Activated naive CD4-positive, alpha-beta T cell treated with anti-CD3 and anti-CD28 coated beads, Interleukin-2, amount 10 ng/mL, durations not matched to agents 7 days and 5 days (primary cell): Measurements from ENCODE around the gene PUS3.
"Not testable (repeated sequence)": the region's sequence is repeated elsewhere in the genome, so short reads cannot be mapped to it uniquely, and the experiment has no call there.

Experiments
- CTCF ChIA-PET: fragments of 350-600 bp; sonication (Branson Sonifier 250); formaldehyde crosslinking; loops from one replicate; lab custom pipeline; 2021; ENCODE audit warnings: antibody characterized with exemption; lab: Charles Lee
- DNase-seq: peaks from one replicate; pipeline ENCODE4 v3.0.0-alpha.2; 2020
- H3K27ac Mint-ChIP-seq: one replicate; pipeline ENCODE4 v1.8.0; 2021; ENCODE audit warnings: mild to moderate bottlenecking, moderate library complexity, mixed read lengths
- H3K27me3 Mint-ChIP-seq: one replicate; pipeline ENCODE4 v1.8.0; 2021; ENCODE audit warnings: mild to moderate bottlenecking, mixed read lengths
- H3K36me3 Mint-ChIP-seq: one replicate; pipeline ENCODE4 v1.8.0; 2021; ENCODE audit warnings: mixed read lengths
- H3K4me1 Mint-ChIP-seq: one replicate; pipeline ENCODE4 v1.8.0; 2021; ENCODE audit warnings: mixed read lengths
- H3K4me3 Mint-ChIP-seq: one replicate; pipeline ENCODE4 v1.8.0; 2021; ENCODE audit warnings: mild to moderate bottlenecking, moderate library complexity, mixed read lengths
- H3K9me3 Mint-ChIP-seq: one replicate; pipeline ENCODE4 v1.8.0; 2021; ENCODE audit warnings: mixed read lengths

PUS3 gene

GRCh38 chr11:125887373-125888324 lies 15.4 kb downstream of the PUS3 start, which contains the start of gene HYLS1:
Gene HYLS1 (plus strand): TSS chr11:125887668. CDS start chr11:125899369, 11,701 bp downstream.
- no peaks in the 10 kb centered on the region for H3K9me3 Mint-ChIP-seq
- H3K4me3 Mint-ChIP-seq: peak within 1 kb of the TSS; percentile 91
- peak; percentile 96 for DNase-seq
- CTCF ChIA-PET: interaction anchor here (0.7 to 1.6 kb wide), 5 partner anchors 9 to 374 kb away, joined by 3 to 8 read pairs (median 3); no protein-coding TSS in a partner anchor
- H3K27ac Mint-ChIP-seq: peak within 1 kb of the TSS; percentile 98
- peaks cover 22% of the 10 kb centered on the region for H3K36me3 Mint-ChIP-seq
- H3K4me1 Mint-ChIP-seq: peaks cover 47% of the 10 kb centered on the region
- H3K27me3 Mint-ChIP-seq: peaks cover 12% of the 10 kb centered on the region

- peak; percentile 73 for DNase-seq
- H3K4me3 Mint-ChIP-seq: peak overlapping the region; percentile 91
These were observed 16.0 kb downstream of the PUS3 start for GRCh38 chr11:125886997-125887372.

DNA sequence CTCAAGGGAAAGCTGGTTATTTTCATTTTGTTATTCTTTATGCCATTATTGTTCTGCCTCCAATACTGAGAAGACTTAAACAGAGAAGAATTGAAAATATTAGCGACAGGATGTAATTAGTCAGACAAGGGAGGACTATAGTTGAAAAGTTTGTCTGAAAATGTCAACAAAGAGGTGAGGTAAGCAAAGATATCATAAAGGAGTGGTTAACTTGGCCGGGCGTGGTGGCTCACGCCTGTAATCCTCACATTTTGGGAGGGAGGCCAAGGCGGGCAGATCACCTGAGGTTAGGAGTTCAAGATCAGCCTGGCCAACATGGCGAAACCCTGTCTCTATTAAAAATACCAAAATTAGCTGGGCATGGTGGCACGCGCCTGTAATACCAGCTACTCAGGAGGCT lies 19.6 kb downstream of the PUS3 start:
- CTCF ChIA-PET: no interaction called here
- no peak for DNase-seq
- Mint-ChIP-seq H3K27ac (no peak overlapping the region), H3K4me3 (no peak overlapping the region), H3K9me3 (no peaks in the 10 kb centered on the region), H3K36me3 (peaks cover 2% of the 10 kb centered on the region), H3K4me1 (peaks cover 26% of the 10 kb centered on the region), H3K27me3 (peaks cover 18% of the 10 kb centered on the region)

More at GRCh38 chr11:125886997-125887372, 16.0 kb downstream of the PUS3 start:
- CTCF ChIA-PET: interaction anchor here (0.9 to 1.6 kb wide), 3 partner anchors 10 to 374 kb away, joined by 3 to 8 read pairs (median 4); no protein-coding TSS in a partner anchor
- Mint-ChIP-seq H3K4me1 (peaks cover 44% of the 10 kb centered on the region), H3K27me3 (peaks cover 14% of the 10 kb centered on the region), H3K9me3 (no peaks in the 10 kb centered on the region), H3K27ac (peak overlapping the region; percentile 98), H3K36me3 (peaks cover 17% of the 10 kb centered on the region)

DNA sequence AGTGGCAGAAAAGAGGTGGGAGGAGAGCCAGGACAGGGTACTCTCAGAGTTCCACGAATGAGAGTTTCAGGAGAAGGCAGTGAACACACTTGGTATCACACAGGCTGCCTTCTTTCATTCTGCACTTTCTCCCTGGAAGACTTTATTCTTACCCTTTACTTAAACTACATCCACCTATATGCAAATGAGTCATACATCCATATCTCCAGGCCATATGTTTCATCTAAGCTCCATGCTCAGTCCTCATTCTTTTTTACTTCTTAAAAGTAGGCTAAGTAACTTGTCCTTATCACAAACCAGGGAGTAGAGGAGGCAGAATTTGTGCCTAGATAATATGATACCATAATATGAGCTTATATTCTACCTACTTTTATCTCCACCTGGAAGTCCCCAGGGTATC lies 21.7 kb downstream of the PUS3 start:
- no peak overlapping the region for H3K4me3 Mint-ChIP-seq
- peaks cover 7% of the 10 kb centered on the region for H3K27me3 Mint-ChIP-seq
- no peak overlapping the region for H3K27ac Mint-ChIP-seq
- H3K36me3 Mint-ChIP-seq: no peaks in the 10 kb centered on the region
- peaks cover 10% of the 10 kb centered on the region for H3K4me1 Mint-ChIP-seq
- CTCF ChIA-PET: no interaction called here
- no peaks in the 10 kb centered on the region for H3K9me3 Mint-ChIP-seq
- no peak for DNase-seq

DNA sequence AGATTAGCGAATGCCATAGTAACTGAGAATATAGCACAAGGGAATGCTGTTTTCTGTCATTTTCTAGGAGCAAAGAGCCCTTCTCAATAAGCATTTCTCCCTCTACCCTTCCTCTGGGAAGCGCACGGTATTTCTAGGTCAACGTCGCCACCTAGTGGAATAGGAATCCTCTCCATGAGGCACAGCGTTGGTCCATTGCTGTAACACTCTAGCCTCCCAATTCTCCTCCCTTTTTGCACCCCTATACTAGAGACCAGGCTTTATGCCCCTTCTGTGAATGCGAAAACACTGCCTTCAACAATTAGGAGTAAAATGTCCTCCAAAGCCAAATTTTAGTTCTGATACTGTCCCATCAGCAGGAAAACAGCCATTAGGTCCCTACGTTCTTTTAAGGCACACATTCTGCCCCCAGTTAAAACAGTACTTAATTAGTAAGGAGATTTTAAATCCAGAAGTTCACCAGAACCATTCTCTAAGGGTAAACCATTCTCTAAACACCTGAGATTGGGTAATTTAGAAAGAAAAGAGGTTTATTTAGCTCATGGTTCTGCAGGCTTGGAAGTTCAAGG lies 28.4 kb downstream of the PUS3 start:
- no peak overlapping the region for H3K4me3 Mint-ChIP-seq
- H3K36me3 Mint-ChIP-seq: no peaks in the 10 kb centered on the region

DNA sequence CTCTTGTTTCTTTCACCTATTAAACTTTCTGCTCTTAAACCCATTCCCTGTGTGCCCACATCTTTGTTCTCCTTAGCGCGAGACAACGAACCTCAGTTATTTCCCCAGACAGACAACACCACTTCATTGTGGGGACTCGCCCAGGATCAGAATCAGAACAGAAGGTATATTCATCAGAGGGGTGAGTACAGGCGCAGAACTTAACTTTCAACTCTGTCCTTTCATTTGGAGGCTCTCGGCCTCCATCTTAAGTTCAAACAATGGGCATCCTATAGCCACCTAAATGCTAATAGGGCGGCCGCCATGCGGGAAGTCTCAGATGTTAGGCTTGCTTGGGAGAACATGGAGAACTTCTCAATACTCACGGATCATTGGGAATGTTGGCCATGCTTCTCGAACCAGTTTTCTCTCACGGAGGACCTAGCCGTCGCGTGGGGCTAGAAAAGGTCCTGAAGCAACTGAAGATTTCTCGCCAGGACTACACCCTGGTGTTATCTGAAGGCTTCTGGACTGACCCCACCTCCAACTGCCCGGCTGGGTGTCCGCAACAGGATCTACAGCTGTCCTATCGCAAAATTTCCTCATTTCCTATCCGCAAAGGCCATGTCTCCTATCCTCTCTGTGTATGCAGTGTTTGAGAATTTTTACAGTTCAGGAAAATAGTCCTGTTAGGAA lies 29.0 kb downstream of the PUS3 start:
- CTCF ChIA-PET: interaction anchor here (0.7 kb wide), 1 partner anchor 151 kb away, joined by 3 read pairs; no protein-coding TSS in a partner anchor
- Mint-ChIP-seq H3K27ac (no peak overlapping the region), H3K4me1 (no peaks in the 10 kb centered on the region), H3K36me3 (no peaks in the 10 kb centered on the region), H3K4me3 (no peak overlapping the region), H3K27me3 (peaks cover 4% of the 10 kb centered on the region), H3K9me3 (no peaks in the 10 kb centered on the region)
- no peak for DNase-seq

More for the DNA sequence above, 28.4 kb downstream of the PUS3 start:
- CTCF ChIA-PET: interaction anchor here (1.0 kb wide), 1 partner anchor 13 kb away, joined by 4 read pairs; the partner anchor contains the start of gene HYLS1
- Mint-ChIP-seq H3K4me1 (no peaks in the 10 kb centered on the region), H3K27ac (no peak overlapping the region), H3K27me3 (peaks cover 6% of the 10 kb centered on the region), H3K9me3 (no peaks in the 10 kb centered on the region)
- DNase-seq: peak; percentile 67

DNA sequence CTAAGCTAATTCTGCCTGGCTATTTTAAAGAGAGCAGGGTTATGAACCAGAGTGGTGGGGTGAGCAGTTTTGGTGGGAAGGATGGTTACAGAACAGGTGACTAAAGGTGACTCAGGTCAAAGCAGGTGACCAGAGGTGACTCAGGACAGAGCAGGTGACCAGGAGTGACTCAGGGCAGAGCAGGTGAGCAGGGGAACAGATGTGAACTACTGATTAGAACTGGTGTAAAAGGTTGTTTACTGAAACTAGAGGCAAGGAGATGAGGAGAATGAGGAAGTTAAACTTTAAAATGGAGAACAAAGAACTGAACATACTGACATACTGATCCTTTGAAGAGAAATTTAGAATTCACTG lies 30.9 kb downstream of the PUS3 start:
- H3K4me1 Mint-ChIP-seq: no peaks in the 10 kb centered on the region
- no peak for DNase-seq
- no peaks in the 10 kb centered on the region for H3K36me3 Mint-ChIP-seq
- CTCF ChIA-PET: no interaction called here
- H3K4me3 Mint-ChIP-seq: no peak overlapping the region
- H3K9me3 Mint-ChIP-seq: no peaks in the 10 kb centered on the region
- H3K27me3 Mint-ChIP-seq: peaks cover 4% of the 10 kb centered on the region
- H3K27ac Mint-ChIP-seq: no peak overlapping the region

GRCh38 chr11:125871391-125872137 lies 31.4 kb downstream of the PUS3 start:
- DNase-seq: peak; percentile 54
- no peaks in the 10 kb centered on the region for H3K36me3 Mint-ChIP-seq
- CTCF ChIA-PET: interaction anchor here (1.0 kb wide), 1 partner anchor 251 kb away, joined by 4 read pairs; no protein-coding TSS in a partner anchor
- no peaks in the 10 kb centered on the region for H3K4me1 Mint-ChIP-seq
- H3K27ac Mint-ChIP-seq: no peak overlapping the region
- H3K27me3 Mint-ChIP-seq: peaks cover 4% of the 10 kb centered on the region
- no peak overlapping the region for H3K4me3 Mint-ChIP-seq
- H3K9me3 Mint-ChIP-seq: no peaks in the 10 kb centered on the region

- Mint-ChIP-seq H3K4me1 (no peaks in the 10 kb centered on the region), H3K36me3 (no peaks in the 10 kb centered on the region), H3K27ac (peak overlapping the region; percentile 30), H3K27me3 (peaks cover 2% of the 10 kb centered on the region), H3K9me3 (peaks cover 4% of the 10 kb centered on the region), H3K4me3 (no peak overlapping the region)
- DNase-seq: no peak
- CTCF ChIA-PET: no interaction called here
These were observed 33.5 kb downstream of the PUS3 start for GRCh38 chr11:125869521-125869920.

- H3K36me3 Mint-ChIP-seq, H3K4me3 Mint-ChIP-seq, CTCF ChIA-PET, H3K27ac Mint-ChIP-seq, DNase-seq, H3K4me1 Mint-ChIP-seq, H3K27me3 Mint-ChIP-seq, H3K9me3 Mint-ChIP-seq: not testable (repeated sequence)
These were observed 37.7 kb downstream of the PUS3 start for GRCh38 chr11:125865354-125865753.

GRCh38 chr11:125862786-125863185 lies 40.2 kb downstream of the PUS3 start:
- H3K9me3 Mint-ChIP-seq, H3K4me3 Mint-ChIP-seq, H3K4me1 Mint-ChIP-seq, H3K27ac Mint-ChIP-seq, H3K27me3 Mint-ChIP-seq, H3K36me3 Mint-ChIP-seq, DNase-seq, CTCF ChIA-PET: not testable (repeated sequence)

DNA sequence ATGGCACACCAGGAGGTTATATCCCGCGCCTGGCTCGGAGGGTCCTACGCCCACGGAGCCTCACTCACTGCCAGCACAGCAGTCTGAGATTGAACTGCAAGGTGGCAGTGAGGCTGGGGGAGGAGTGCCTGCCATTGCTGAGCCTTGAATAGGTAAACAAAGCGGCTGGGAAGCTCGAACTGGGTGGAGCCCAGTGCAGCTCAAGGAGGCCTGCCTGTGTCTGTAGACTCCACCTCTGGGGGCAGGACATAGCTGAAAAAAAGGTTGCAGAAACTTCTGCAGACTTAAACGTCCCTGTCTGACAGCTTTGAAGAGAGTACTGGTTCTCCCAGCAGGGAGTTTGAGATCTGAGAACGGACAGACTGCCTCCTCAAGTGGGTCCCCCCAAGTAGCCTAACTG lies 45.3 kb downstream of the PUS3 start:
- H3K27me3 Mint-ChIP-seq, H3K36me3 Mint-ChIP-seq, CTCF ChIA-PET, H3K4me1 Mint-ChIP-seq, H3K27ac Mint-ChIP-seq, DNase-seq, H3K4me3 Mint-ChIP-seq, H3K9me3 Mint-ChIP-seq: not testable (repeated sequence)

DNA sequence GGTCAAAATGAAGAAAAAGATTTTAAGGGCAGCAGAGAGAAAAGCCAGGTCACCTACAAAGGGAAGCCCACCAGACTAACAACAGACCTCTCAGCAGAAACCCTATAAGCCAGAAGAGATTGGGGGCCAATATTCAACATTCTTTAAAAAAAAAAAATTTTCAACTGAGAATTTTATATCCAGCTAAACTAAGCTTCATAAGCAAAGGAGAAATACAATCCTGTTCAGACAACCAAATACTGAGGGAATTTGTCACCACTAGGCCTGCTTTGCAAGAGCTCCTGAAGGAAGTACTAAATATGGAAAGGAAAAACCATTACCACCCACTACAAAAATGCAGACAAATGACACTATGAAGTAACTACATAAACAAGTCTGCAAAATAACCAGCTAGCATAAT lies 56.8 kb downstream of the PUS3 start:
- peaks cover 21% of the 10 kb centered on the region for H3K9me3 Mint-ChIP-seq
- no peaks in the 10 kb centered on the region for H3K36me3 Mint-ChIP-seq
- H3K4me1 Mint-ChIP-seq: no peaks in the 10 kb centered on the region
- CTCF ChIA-PET: interaction anchor here (0.6 kb wide), 1 partner anchor 11 kb away, joined by 3 read pairs; no protein-coding TSS in a partner anchor
- no peak overlapping the region for H3K27ac Mint-ChIP-seq
- H3K27me3 Mint-ChIP-seq: peaks cover 4% of the 10 kb centered on the region
- H3K4me3 Mint-ChIP-seq: no peak overlapping the region
- DNase-seq: no peak
